Measurements from ENCODE around the gene DCXR.

Gene DCXR

GRCh38 chr17:82022310-82022980, 15.1 kb downstream of the DCXR start, which contains the start of gene CENPX (continued):
- TF ChIP-seq ZNF341 (tag by site-specific recombination; IDR thresholded peaks at IDR 0.05; ENCODE audit: low read depth) = no peak
- TF ChIP-seq ZNF664 (tag by site-specific recombination; IDR thresholded peaks at IDR 0.05) = no peak
- TF ChIP-seq HOXC10 (CRISPR knock-in tag; IDR thresholded peaks at IDR 0.05) = no peak
- 0 out of 2 replicates have a peak, but pooled peaks have one; percentile 36 for TF ChIP-seq ZNF658 (tag by site-specific recombination; IDR thresholded peaks at IDR 0.05)
- TF ChIP-seq GLIS2 (tag by site-specific recombination; IDR thresholded peaks at IDR 0.05) = no peak
- no peak for TF ChIP-seq ZSCAN23 (tag by site-specific recombination; IDR thresholded peaks at IDR 0.05)
- TF ChIP-seq ZNF146 (tag by site-specific recombination; IDR thresholded peaks at IDR 0.05) = no peak
- TF ChIP-seq ZNF473 (tag by site-specific recombination; IDR thresholded peaks at IDR 0.05) = no peak
- TF ChIP-seq SP7 (tag by site-specific recombination; IDR thresholded peaks at IDR 0.05) = peak; percentile 57
- TF ChIP-seq ZNF423 (tag by site-specific recombination; IDR thresholded peaks at IDR 0.05) = no peak
- no peak for TF ChIP-seq HOXD13 (CRISPR knock-in tag; IDR thresholded peaks at IDR 0.05; ENCODE audit: borderline replicate concordance)
- TF ChIP-seq ZBTB48 (tag by site-specific recombination; IDR thresholded peaks at IDR 0.05) = 0 out of 2 replicates have a peak, but pooled peaks have one; percentile 33
- TF ChIP-seq ZNF239 (tag by site-specific recombination; IDR thresholded peaks at IDR 0.05) = no peak
- peak; percentile 40; the same call in 1 of the 2 replicates for TF ChIP-seq YY1 (tag by site-specific recombination; IDR thresholded peaks at IDR 0.05)
- peak; percentile 64; the same call in 1 of the 2 replicates for TF ChIP-seq GLI4 (tag by site-specific recombination; IDR thresholded peaks at IDR 0.05)
- TF ChIP-seq RBAK (tag by site-specific recombination; IDR thresholded peaks at IDR 0.05) = no peak

DNA sequence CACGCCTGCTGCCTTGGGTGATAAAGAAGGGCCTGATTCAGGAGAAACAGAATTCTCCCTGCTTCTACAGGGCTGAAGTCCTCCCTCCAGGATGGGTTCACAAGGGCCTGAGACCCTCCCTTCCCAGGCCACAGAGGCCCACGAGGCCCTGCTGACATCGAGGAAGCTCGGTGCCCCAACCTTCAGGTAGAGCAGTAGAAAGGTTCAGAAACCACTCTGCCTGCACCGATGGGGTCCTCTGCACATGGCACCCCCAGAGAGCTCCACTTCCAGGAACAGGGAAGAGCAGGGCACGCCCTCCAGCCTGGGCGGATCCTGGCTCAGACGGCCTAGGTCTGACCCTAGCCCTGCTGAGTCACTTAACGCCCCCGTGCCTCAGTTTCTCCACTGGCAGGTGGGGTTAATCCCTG, 15.6 kb downstream of the DCXR start:
- H3K4me3 ChIP-seq (ENCODE audit: low read depth, low read length) = peak overlapping the region; percentile 95
- TF ChIP-seq ZNF544 (tag by site-specific recombination; IDR thresholded peaks at IDR 0.05) (no peak), GLIS1 (tag by site-specific recombination; IDR thresholded peaks at IDR 0.05) (peak; percentile 31; the same call in 1 of the 2 replicates), KLF1 (tag by site-specific recombination; IDR thresholded peaks at IDR 0.05) (peak; percentile 65), ZNF214 (tag by site-specific recombination; IDR thresholded peaks at IDR 0.05; ENCODE audit: borderline replicate concordance) (no peak), SP2 (tag by site-specific recombination; IDR thresholded peaks at IDR 0.05) (peak; percentile 50), TCF7L2 (IDR thresholded peaks at IDR 0.05; ENCODE audit: borderline replicate concordance, low read depth, low read length) (no peak), INSM2 (tag by site-specific recombination; IDR thresholded peaks at IDR 0.05) (0 out of 2 replicates have a peak, but pooled peaks have one; percentile 4), SALL2 (tag by site-specific recombination; IDR thresholded peaks at IDR 0.05; ENCODE audit: borderline replicate concordance) (no peak), KLF7 (tag by site-specific recombination; IDR thresholded peaks at IDR 0.05; ENCODE audit: borderline replicate concordance) (0 out of 2 replicates have a peak, but pooled peaks have one; percentile 22)
- peak overlapping the region; percentile 88 for H3K27ac ChIP-seq (ENCODE audit: extremely low read depth, low read depth, low read length)
- H3K9me3 ChIP-seq (ENCODE audit: control insufficient read depth, insufficient read depth, low read depth, low read length) = no peaks in the 10 kb centered on the region
- CTCF ChIA-PET = interaction anchor here (0.6 to 7.6 kb wide), 18 partner anchors 9 to 270 kb away, joined by 3 to 105 read pairs (median 4); partner anchors contain the start of genes DCXR, NOTUM and RAC3
- H3K36me3 ChIP-seq (ENCODE audit: control insufficient read depth in 2 of 2, insufficient read depth in 1 of 2, low read length in 2 of 2) = peaks cover 0 to 42% of the 10 kb centered on the region in 2 experiments; a peak in 2 of 3 replicates
- POLR2A ChIA-PET = interaction anchor here (1.0 to 5.1 kb wide), 11 partner anchors 9 to 158 kb away, joined by 3 to 61 read pairs (median 6); partner anchors contain the start of genes DCXR, FASN and RAC3
- peaks cover 11% of the 10 kb centered on the region for H3K4me1 ChIP-seq (ENCODE audit: control insufficient read depth, insufficient read depth, low read length)
